Uterus (tissue), 4 donors: ENCODE results near the gene GZMM. TPM values are rescaled to one million over a fixed set of nuclear protein-coding genes. Genes with fewer than 3 reads are reported as not detected.

Experiments used
- DNase-seq, 2 donors: peaks; one replicate each; pipeline ENCODE4 v3.0.0-alpha.2; 2019 to 2020
- H3K27ac ChIP-seq, 2 donors: fragments of 200-600 bp; sonication (generic); 1 replicate in 1 of 2; 2 replicates in 1 of 2; pipeline ENCODE4 v1.5.1; 2016 to 2018
- H3K27me3 ChIP-seq, 2 donors: fragments of 200-600 bp; sonication (generic); one replicate each; pipeline ENCODE4 v1.5.1; 2018 to 2019; ENCODE audit warnings: control low read depth in 1 of 2
- H3K36me3 ChIP-seq, 2 donors: fragments of 200-600 bp; sonication (generic); one replicate each; pipeline ENCODE4 v1.5.1; 2019; ENCODE audit warnings: control low read depth in 1 of 2
- H3K4me1 ChIP-seq, 2 donors: fragments of 200-600 bp; sonication (generic); one replicate each; pipeline ENCODE4 v1.5.1; 2018 to 2019; ENCODE audit warnings: control low read depth in 1 of 2
- H3K4me3 ChIP-seq, 2 donors: fragments of 200-600 bp; sonication (generic); 1 replicate in 1 of 2; 2 replicates in 1 of 2; pipeline ENCODE4 v1.5.1; 2018 to 2019; ENCODE audit warnings: mild to moderate bottlenecking in 1 of 2
- H3K9me3 ChIP-seq, 2 donors: fragments of 200-600 bp; sonication (generic); one replicate each; pipeline ENCODE4 v1.5.1; 2019; ENCODE audit warnings: control low read depth in 1 of 2
- CTCF ChIP-seq, 4 experiments: fragments of 200-600 bp in 2 of 4; fragments of 450-650 bp in 2 of 4; sonication (generic) in 2 of 4; IDR thresholded peaks; one replicate each; pipeline ENCODE4 v1.5.1; 2016 to 2019; ENCODE audit warnings: antibody characterized with exemption in 4 of 4, mild to moderate bottlenecking in 2 of 4, moderate library complexity in 1 of 4
- POLR2A ChIP-seq, 2 donors: fragments of 450-650 bp; IDR thresholded peaks; one replicate each; pipeline ENCODE4 v1.6.1; 2016; ENCODE audit warnings: antibody characterized with exemption in 2 of 2, mild to moderate bottlenecking in 1 of 2, moderate library complexity in 1 of 2
- intact Hi-C: fragments of 100-400 bp; cut with DNase I; formaldehyde crosslinking; loops from one replicate; pipeline ENCODE4 v1.15.1; 2023; ENCODE audit warnings: low total_unique reads
- total RNA-seq, 4 donors: library from RNA; depleted of rRNA in 3 of 4; stranded (reverse); fragments of >200 nt in 3 of 4; gene quantifications; one replicate each; pipeline versions ENCODE4 v1.1.0 to v1.2.4, GENCODE V29; 2014 to 2023
- donor health status: DM: yes; HTN: yes; CAD: no.

GZMM gene
- total RNA-seq, 4 donors from 2014 or later, result 0.62 to 1.6 TPM; not detected in 2

- no peaks in the 10 kb centered on the region for H3K9me3 ChIP-seq
- no peak overlapping the region for H3K27ac ChIP-seq
- H3K4me1 ChIP-seq, result peaks cover 0 to 3% of the 10 kb centered on the region in 2 donors
- H3K27me3 ChIP-seq, result no peaks in the 10 kb centered on the region
- no peak for TF ChIP-seq CTCF (IDR thresholded peaks at IDR 0.05)
- no peak for DNase-seq
- no peaks in the 10 kb centered on the region for H3K36me3 ChIP-seq
- intact Hi-C loops, result no loop called here
- H3K4me3 ChIP-seq, result no peak overlapping the region
These were observed 37.7 kb downstream of the GZMM start for GRCh38 chr19:581399-582111.

- TF ChIP-seq CTCF (IDR thresholded peaks at IDR 0.05) (no peak), POLR2A (IDR thresholded peaks at IDR 0.05) (no peak)
- H3K27ac ChIP-seq, result no peak overlapping the region
- no peaks in the 10 kb centered on the region for H3K4me1 ChIP-seq
- no peaks in the 10 kb centered on the region for H3K9me3 ChIP-seq
- no peak for DNase-seq
- no peak overlapping the region for H3K4me3 ChIP-seq
- H3K27me3 ChIP-seq, result no peaks in the 10 kb centered on the region
- intact Hi-C loops, result no loop called here
- H3K36me3 ChIP-seq, result no peaks in the 10 kb centered on the region
These were observed 38.8 kb downstream of the GZMM start for GRCh38 chr19:582497-583197.

- no peaks in the 10 kb centered on the region for H3K4me1 ChIP-seq
- H3K9me3 ChIP-seq, result no peaks in the 10 kb centered on the region
- TF ChIP-seq POLR2A (IDR thresholded peaks at IDR 0.05) (no peak), CTCF (IDR thresholded peaks at IDR 0.05) (no peak)
- no peak for DNase-seq
- H3K4me3 ChIP-seq, result no peak overlapping the region
- H3K27me3 ChIP-seq, result peaks cover 0 to 5% of the 10 kb centered on the region in 2 donors
- no peaks in the 10 kb centered on the region for H3K36me3 ChIP-seq
- intact Hi-C loops, result no loop called here
- H3K27ac ChIP-seq, result no peak overlapping the region
These were observed 39.5 kb downstream of the GZMM start for GRCh38 chr19:583198-583967.

- TF ChIP-seq CTCF (IDR thresholded peaks at IDR 0.05) (no peak), POLR2A (IDR thresholded peaks at IDR 0.05) (no peak)
- H3K27ac ChIP-seq, result no peak overlapping the region
- no peaks in the 10 kb centered on the region for H3K36me3 ChIP-seq
- intact Hi-C loops, result no loop called here
- no peak overlapping the region for H3K4me3 ChIP-seq
- peaks cover 0 to 10% of the 10 kb centered on the region in 2 donors for H3K27me3 ChIP-seq
- no peaks in the 10 kb centered on the region for H3K4me1 ChIP-seq
- DNase-seq, result no peak
- no peaks in the 10 kb centered on the region for H3K9me3 ChIP-seq
These were observed 40.1 kb downstream of the GZMM start for GRCh38 chr19:583968-584239.
